Prostate gland (tissue), 2 donors: ENCODE results near the gene STIM1.

Experiments
- CTCF ChIP-seq, 4 experiments: fragments of 200-600 bp in 2 of 4; fragments of 450-650 bp in 2 of 4; sonication (generic) in 2 of 4; IDR thresholded peaks; 1 replicate in 3 of 4; 2 replicates in 1 of 4; pipeline ENCODE4 v1.5.1; 2016 to 2019; ENCODE audit warnings: antibody characterized with exemption in 4 of 4, mild to moderate bottlenecking in 2 of 4, moderate library complexity in 2 of 4
- POLR2A ChIP-seq: fragments of 450-650 bp; IDR thresholded peaks from one replicate; pipeline ENCODE4 v1.6.1; 2016; ENCODE audit warnings: antibody characterized with exemption, mild to moderate bottlenecking

GRCh38 chr11:3894128-3894731 lies 38.8 kb downstream of the STIM1 start:
- no peak for TF ChIP-seq POLR2A
- TF ChIP-seq CTCF (IDR thresholded peaks at IDR 0.05) = no peak
